ENCODE data around the gene ZHX3. TPM values are rescaled to one million over a fixed set of nuclear protein-coding genes. Genes with fewer than 3 reads are reported as not detected.

The ZHX3 gene
- total RNA-seq, 1 donor from 2014 or later = 9.1 TPM

DNA sequence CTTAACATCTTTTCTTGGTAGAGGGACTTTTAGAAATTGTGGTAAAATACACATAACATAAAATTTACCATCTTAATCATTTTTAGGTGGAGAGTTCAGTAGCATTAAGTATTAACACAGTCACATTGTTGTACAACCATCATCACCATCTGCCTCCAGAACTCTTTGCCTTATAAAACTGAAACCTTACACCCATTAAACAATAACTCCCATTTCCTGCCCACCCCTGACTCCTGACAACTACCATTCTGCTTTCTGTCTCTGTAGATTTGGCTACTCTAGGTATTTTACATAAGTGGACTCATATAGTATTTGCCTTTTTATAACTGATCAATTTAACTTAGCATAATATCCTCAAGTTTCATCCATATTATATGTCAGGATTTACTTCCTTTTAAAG is 88.7 kb downstream of the ZHX3 start:
- H3K4me3 Mint-ChIP-seq (ENCODE audit: low read depth) = no peak overlapping the region
- H3K4me1 Mint-ChIP-seq (ENCODE audit: low read depth) = no peaks in the 10 kb centered on the region
- TF ChIP-seq, protein P1, sequence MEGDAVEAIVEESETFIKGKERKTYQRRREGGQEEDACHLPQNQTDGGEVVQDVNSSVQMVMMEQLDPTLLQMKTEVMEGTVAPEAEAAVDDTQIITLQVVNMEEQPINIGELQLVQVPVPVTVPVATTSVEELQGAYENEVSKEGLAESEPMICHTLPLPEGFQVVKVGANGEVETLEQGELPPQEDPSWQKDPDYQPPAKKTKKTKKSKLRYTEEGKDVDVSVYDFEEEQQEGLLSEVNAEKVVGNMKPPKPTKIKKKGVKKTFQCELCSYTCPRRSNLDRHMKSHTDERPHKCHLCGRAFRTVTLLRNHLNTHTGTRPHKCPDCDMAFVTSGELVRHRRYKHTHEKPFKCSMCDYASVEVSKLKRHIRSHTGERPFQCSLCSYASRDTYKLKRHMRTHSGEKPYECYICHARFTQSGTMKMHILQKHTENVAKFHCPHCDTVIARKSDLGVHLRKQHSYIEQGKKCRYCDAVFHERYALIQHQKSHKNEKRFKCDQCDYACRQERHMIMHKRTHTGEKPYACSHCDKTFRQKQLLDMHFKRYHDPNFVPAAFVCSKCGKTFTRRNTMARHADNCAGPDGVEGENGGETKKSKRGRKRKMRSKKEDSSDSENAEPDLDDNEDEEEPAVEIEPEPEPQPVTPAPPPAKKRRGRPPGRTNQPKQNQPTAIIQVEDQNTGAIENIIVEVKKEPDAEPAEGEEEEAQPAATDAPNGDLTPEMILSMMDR (IDR thresholded peaks at IDR 0.05; ENCODE audit: unreplicated experiment) = no peak
- no peaks in the 10 kb centered on the region for H3K9me3 Mint-ChIP-seq (ENCODE audit: low read depth)
- no peaks in the 10 kb centered on the region for H3K27me3 Mint-ChIP-seq
- no peak overlapping the region for H3K27ac Mint-ChIP-seq
- no peak for DNase-seq (ENCODE audit: low spot score, unreplicated experiment)
- H3K36me3 Mint-ChIP-seq (ENCODE audit: insufficient read depth) = no peaks in the 10 kb centered on the region

- no peak for DNase-seq (ENCODE audit: low spot score, unreplicated experiment)
- Mint-ChIP-seq H3K27ac (no peak overlapping the region), H3K9me3 (ENCODE audit: low read depth) (no peaks in the 10 kb centered on the region), H3K4me1 (ENCODE audit: low read depth) (peaks cover 13% of the 10 kb centered on the region), H3K36me3 (ENCODE audit: insufficient read depth) (no peaks in the 10 kb centered on the region), H3K27me3 (no peaks in the 10 kb centered on the region), H3K4me3 (ENCODE audit: low read depth) (no peak overlapping the region)
- TF ChIP-seq, protein P1 (IDR thresholded peaks at IDR 0.05; ENCODE audit: unreplicated experiment) = no peak
Observed at GRCh38 chr20:41226426-41226825, 91.1 kb downstream of the ZHX3 start.

DNA sequence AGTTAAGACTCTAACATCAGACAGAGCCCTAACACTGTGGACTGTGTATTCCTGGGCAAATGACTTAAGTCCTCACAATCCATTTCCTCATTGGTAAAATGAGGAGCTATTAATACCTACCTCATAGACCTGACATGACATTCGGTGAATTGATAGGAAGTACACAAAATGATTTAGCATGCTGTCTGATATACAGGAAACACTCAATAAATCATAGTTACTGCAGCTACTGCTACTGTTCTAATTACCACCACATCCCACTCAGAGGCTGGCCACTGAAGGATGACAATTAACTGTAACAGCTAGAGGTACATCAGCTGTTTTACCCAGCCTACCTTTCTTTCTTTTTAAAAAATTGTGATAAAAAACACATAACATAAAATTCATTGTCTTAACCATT is 92.4 kb downstream of the ZHX3 start:
- Mint-ChIP-seq H3K9me3 (ENCODE audit: low read depth) (no peaks in the 10 kb centered on the region), H3K27ac (no peak overlapping the region), H3K4me1 (ENCODE audit: low read depth) (peaks cover 13% of the 10 kb centered on the region), H3K36me3 (ENCODE audit: insufficient read depth) (no peaks in the 10 kb centered on the region), H3K27me3 (no peaks in the 10 kb centered on the region), H3K4me3 (ENCODE audit: low read depth) (no peak overlapping the region)
- no peak for DNase-seq (ENCODE audit: low spot score, unreplicated experiment)
- TF ChIP-seq, protein P1 (IDR thresholded peaks at IDR 0.05; ENCODE audit: unreplicated experiment) = no peak

GRCh38 chr20:41224281-41224680 is 93.2 kb downstream of the ZHX3 start:
- H3K27ac Mint-ChIP-seq = no peak overlapping the region
- TF ChIP-seq, protein P1 (IDR thresholded peaks at IDR 0.05; ENCODE audit: unreplicated experiment) = no peak

GRCh38 chr20:41223112-41223511 is 94.4 kb downstream of the ZHX3 start:
- no peak overlapping the region for H3K27ac Mint-ChIP-seq
- H3K27me3 Mint-ChIP-seq = no peaks in the 10 kb centered on the region
- peaks cover 13% of the 10 kb centered on the region for H3K4me1 Mint-ChIP-seq (ENCODE audit: low read depth)
- no peak for DNase-seq (ENCODE audit: low spot score, unreplicated experiment)
- no peaks in the 10 kb centered on the region for H3K36me3 Mint-ChIP-seq (ENCODE audit: insufficient read depth)
- H3K4me3 Mint-ChIP-seq (ENCODE audit: low read depth) = no peak overlapping the region
- no peaks in the 10 kb centered on the region for H3K9me3 Mint-ChIP-seq (ENCODE audit: low read depth)
- TF ChIP-seq, protein P1 (IDR thresholded peaks at IDR 0.05; ENCODE audit: unreplicated experiment) = no peak

More at GRCh38 chr20:41224281-41224680, 93.2 kb downstream of the ZHX3 start:
- no peak for DNase-seq (ENCODE audit: low spot score, unreplicated experiment)
- Mint-ChIP-seq H3K4me3 (ENCODE audit: low read depth) (no peak overlapping the region), H3K36me3 (ENCODE audit: insufficient read depth) (no peaks in the 10 kb centered on the region), H3K4me1 (ENCODE audit: low read depth) (peaks cover 13% of the 10 kb centered on the region), H3K27me3 (no peaks in the 10 kb centered on the region), H3K9me3 (ENCODE audit: low read depth) (no peaks in the 10 kb centered on the region)

Data from progenitor cell of endocrine pancreas (in vitro differentiated cells).